HFF-Myc (cell line): ENCODE results near the gene CRYBB2.

Experiments
- DNase-seq: peaks from one replicate; pipeline ENCODE4 v3.0.0-alpha.2; 2011; ENCODE audit warnings: low read depth; ENCODE audit errors: extremely low read depth
- H3K4me3 ChIP-seq: replicated peaks from 2 replicates; pipeline ENCODE4 v1.5.1; 2011; ENCODE audit warnings: low read depth, mild to moderate bottlenecking, control low read depth, low read length
- CTCF ChIP-seq: IDR thresholded peaks from 2 replicates; pipeline ENCODE4 v1.5.1; 2012; ENCODE audit warnings: mild to moderate bottlenecking, low read depth, low read length, control low read depth; ENCODE audit errors: missing control alignments

Gene CRYBB2

GRCh38 chr22:25219211-25219689, at the start of gene CRYBB2:
Gene CRYBB2, plus strand, starts transcription at chr22:25219639. Its CDS starts 1,791 bp downstream, at chr22:25221430.
- no peak within 1 kb of the TSS for H3K4me3 ChIP-seq
- TF ChIP-seq CTCF, result no peak
- DNase-seq, result no peak

GRCh38 chr22:25170426-25170980, 48.9 kb upstream of the CRYBB2 start:
- DNase-seq, result no peak
- H3K4me3 ChIP-seq, result no peak overlapping the region
- TF ChIP-seq CTCF, result no peak

- no peak for DNase-seq
- H3K4me3 ChIP-seq, result no peak overlapping the region
- TF ChIP-seq CTCF, result no peak
Observed at GRCh38 chr22:25172153-25172552, 47.3 kb upstream of the CRYBB2 start.

GRCh38 chr22:25174156-25174887, 45.1 kb upstream of the CRYBB2 start:
- no peak for TF ChIP-seq CTCF
- DNase-seq, result no peak
- no peak overlapping the region for H3K4me3 ChIP-seq

GRCh38 chr22:25174888-25175411, 44.5 kb upstream of the CRYBB2 start:
- no peak overlapping the region for H3K4me3 ChIP-seq
- no peak for DNase-seq
- TF ChIP-seq CTCF, result no peak

- no peak for TF ChIP-seq CTCF
- H3K4me3 ChIP-seq, result no peak overlapping the region
- DNase-seq, result no peak
Observed at GRCh38 chr22:25176175-25176574, 43.3 kb upstream of the CRYBB2 start.
